ENCODE results near the gene SBK3.

GRCh38 chr19:55590617-55591016, 45.3 kb upstream of the SBK3 start:
- TF ChIP-seq GATA3 (IDR thresholded peaks at IDR 0.05; ENCODE audit: low read depth, low read length), result no peak
- TF ChIP-seq GATA2 (IDR thresholded peaks at IDR 0.05; ENCODE audit: low read depth, low read length), result no peak
